Adrenal gland (tissue), 12 donors: ENCODE results near the gene TANC1. TPM values are rescaled to one million over a fixed set of nuclear protein-coding genes. Genes with fewer than 3 reads are reported as not detected.

ENCODE experiments used
- DNase-seq, 7 donors: peaks; one replicate each; pipeline ENCODE4 v3.0.0-alpha.2; 2019 to 2020
- H3K27ac ChIP-seq, 5 donors: fragments of 200-600 bp; sonication (generic) in 4 of 5; 1 replicate in 3 of 5; 2 replicates in 2 of 5; pipeline versions ENCODE4 v1.5.1 to v1.8.0; 2016 to 2020; ENCODE audit warnings: mild to moderate bottlenecking in 1 of 5
- H3K27me3 ChIP-seq: fragments of 200-600 bp; 2 replicates; pipeline ENCODE4 v1.8.0; 2021
- H3K36me3 ChIP-seq, 2 donors: fragments of 200-600 bp; replicated peaks in 1 of 2; 1 replicate in 1 of 2; 2 replicates in 1 of 2; pipeline versions ENCODE4 v1.5.1 to v1.8.0; 2018 to 2022
- H3K4me1 ChIP-seq, 2 donors: fragments of 200-600 bp; replicated peaks in 1 of 2; 1 replicate in 1 of 2; 2 replicates in 1 of 2; pipeline versions ENCODE4 v1.5.1 to v1.8.0; 2018 to 2021
- H3K4me3 ChIP-seq, 4 donors: fragments of 200-600 bp; sonication (generic) in 3 of 4; one replicate each; pipeline ENCODE4 v1.5.1; 2016 to 2018
- H3K9me3 ChIP-seq, 3 donors: fragments of 200-600 bp; sonication (generic) in 1 of 3; replicated peaks in 1 of 3; 1 replicate in 2 of 3; 2 replicates in 1 of 3; pipeline versions ENCODE4 v1.5.1 to v1.8.0; 2016 to 2021
- CTCF ChIP-seq, 6 experiments: fragments of 450-650 bp in 4 of 6; fragments of 200-600 bp in 2 of 6; sonication (generic) in 1 of 6; IDR thresholded peaks; 1 replicate in 5 of 6; 2 replicates in 1 of 6; pipeline versions ENCODE4 v1.5.1 to v1.8.0; 2016 to 2021; ENCODE audit warnings: antibody characterized with exemption in 6 of 6, mild to moderate bottlenecking in 2 of 6, moderate library complexity in 1 of 6
- POLR2A ChIP-seq, 2 donors: fragments of 450-650 bp; IDR thresholded peaks; one replicate each; pipeline ENCODE4 v1.6.1; 2017; ENCODE audit warnings: antibody characterized with exemption in 2 of 2, mild to moderate bottlenecking in 2 of 2, moderate library complexity in 1 of 2
- WGBS, 4 donors: extraction: QIAGEN DNeasy Blood & Tissue Kit in 2 of 4; methylation state at CpG; one replicate each; pipeline versions ENCODE4 v1.1.5 to v1.1.7; 2013 to 2017; 5-methylcytosine and 5-hydroxymethylcytosine counted together
- intact Hi-C, 2 donors: fragments of 100-400 bp; cut with DNase I; formaldehyde crosslinking; loops; one replicate each; pipeline versions ENCODE4 v1.14.1 to v1.15.0; 2022 to 2023
- polyA plus RNA-seq, 3 donors: library from polyadenylated mRNA; stranded (reverse); fragments of 200-250 nt in 2 of 3; fragments of 350-450 nt in 1 of 3; fragmentation: Illumina TruSeq in 1 of 3; extraction: RNeasy Lipid Tissue Mini Kit (QIAGEN cat#74804) in 1 of 3; gene quantifications; one replicate each; pipeline ENCODE4 v1.2.3, GENCODE V29; 2013 to 2014
- total RNA-seq, 9 donors: library from RNA; depleted of rRNA in 4 of 9; stranded (reverse); fragments of >200 nt in 4 of 9; fragments of 120-200 nt in 1 of 9; fragmentation: NEBNext Ultra II Directional in 1 of 9; extraction: Animal tissue kit (Norgen Biotek cat#: 25700) in 1 of 9; gene quantifications; one replicate each; pipeline versions ENCODE4 v1.1.0 to v1.2.4, GENCODE V29; 2013 to 2023
- donor health status: healthy with polysubstance abuse.
- donor health status: Bipolar disorder and iron deficiency.
- donor health status: DM: yes; HTN: yes; CAD: no.
- donor health status: DM: no; HTN: no; CAD: no.
- donor health status: DM: no; HTN: no; CAD: no.
- donor health status: DM: yes; HTN: yes; CAD: no.

Gene TANC1
- total and polyA plus RNA-seq, 12 donors: 14.1 to 53.3 (median 24.8) TPM

DNA sequence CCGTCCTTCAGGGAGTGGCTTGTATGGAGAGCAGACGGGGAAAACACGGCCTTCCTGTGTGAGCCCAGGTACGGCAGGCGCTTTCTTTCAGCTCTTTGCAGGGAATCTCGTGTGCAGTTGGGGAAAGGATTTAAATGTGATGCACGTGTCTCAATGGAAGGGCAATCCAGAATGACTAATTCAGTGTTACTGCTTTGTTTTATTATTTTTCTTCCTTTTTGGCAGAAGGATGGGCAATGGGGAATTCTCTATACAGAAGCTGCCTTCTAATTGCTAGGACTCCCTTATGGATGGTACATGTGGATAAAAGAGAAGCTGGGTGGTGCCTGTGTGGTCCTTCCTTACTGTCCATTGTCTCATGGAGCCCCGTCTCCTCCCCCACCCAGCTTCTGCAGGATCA, 210.7 kb downstream of the TANC1 start:
- Histone ChIP-seq H3K4me3 (no peak overlapping the region), H3K27ac (no peak overlapping the region), H3K4me1 (no peaks in the 10 kb centered on the region), H3K36me3 (peaks cover 0 to 24% of the 10 kb centered on the region in 2 donors), H3K27me3 (no peaks in the 10 kb centered on the region), H3K9me3 (no peaks in the 10 kb centered on the region)
- 88 to 95% (median 90%) methylated on average over 8 of the region's 8 CpGs for WGBS, 4 donors
- intact Hi-C loops: no loop called here
- no peak for TF ChIP-seq POLR2A (IDR thresholded peaks at IDR 0.05)
- TF ChIP-seq CTCF (IDR thresholded peaks at IDR 0.05): no peak
- no peak for DNase-seq

GRCh38 chr2:159179696-159180095, 211.3 kb downstream of the TANC1 start:
- no peak for DNase-seq
- TF ChIP-seq POLR2A (IDR thresholded peaks at IDR 0.05): no peak
- no peak for TF ChIP-seq CTCF (IDR thresholded peaks at IDR 0.05)
- Histone ChIP-seq H3K9me3 (no peaks in the 10 kb centered on the region), H3K27ac (no peak overlapping the region), H3K36me3 (peaks cover 0 to 24% of the 10 kb centered on the region in 2 donors), H3K27me3 (no peaks in the 10 kb centered on the region), H3K4me1 (no peaks in the 10 kb centered on the region), H3K4me3 (no peak overlapping the region)
- intact Hi-C loops: no loop called here
- WGBS, 4 donors: 83 to 89% (median 86%) methylated on average over 2 to 4 of the region's 4 CpGs

GRCh38 chr2:159183346-159183745, 214.9 kb downstream of the TANC1 start:
- no peaks in the 10 kb centered on the region for H3K4me1 ChIP-seq
- 82 to 90% (median 85%) methylated on average over 9 of the region's 9 CpGs for WGBS, 4 donors

DNA sequence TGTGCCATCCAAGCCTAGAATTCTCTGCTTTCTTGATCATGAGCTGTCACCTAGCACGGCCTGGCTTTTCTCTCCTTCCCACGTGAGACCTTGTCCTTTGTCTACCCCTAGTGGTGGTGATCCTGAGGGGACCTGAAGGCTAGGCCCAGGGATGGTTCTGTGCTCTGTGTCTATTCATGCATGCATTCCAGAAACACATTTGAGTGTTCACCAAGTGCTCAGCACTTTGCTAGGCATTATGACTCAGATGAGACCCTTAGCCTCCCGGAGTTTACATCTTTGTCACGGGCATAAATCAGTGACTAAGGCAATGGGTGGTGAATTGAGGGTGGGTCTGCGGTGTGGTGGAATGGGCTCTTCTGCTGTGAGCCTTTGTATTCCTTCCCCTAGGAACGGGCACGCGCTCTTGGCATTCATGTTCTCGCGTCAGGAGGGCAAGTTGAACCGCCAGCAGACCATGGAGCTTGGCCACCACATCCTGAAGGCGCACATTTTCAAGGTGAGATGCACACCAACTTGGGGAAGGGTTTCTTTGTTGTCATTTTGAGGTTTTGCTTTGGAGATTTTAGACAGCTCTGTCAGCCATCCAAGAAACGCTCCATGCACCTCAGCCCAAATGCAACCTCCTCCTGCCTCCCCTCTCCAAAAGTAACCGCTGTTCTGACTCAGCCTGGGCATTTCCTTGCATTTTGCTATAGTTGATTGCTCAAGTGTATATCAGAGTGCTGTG, 217.1 kb downstream of the TANC1 start:
- Histone ChIP-seq H3K4me1 (no peaks in the 10 kb centered on the region), H3K36me3 (peaks cover 0 to 30% of the 10 kb centered on the region in 2 donors), H3K27ac (no peak overlapping the region), H3K4me3 (no peak overlapping the region), H3K9me3 (no peaks in the 10 kb centered on the region), H3K27me3 (no peaks in the 10 kb centered on the region)
- WGBS, 4 donors: 86 to 97% (median 89%) methylated on average over 14 of the region's 14 CpGs
- DNase-seq: peak in 2 of 7 donors; percentile 19 to 25
- TF ChIP-seq CTCF (IDR thresholded peaks at IDR 0.05): peak in 3 of 6 experiments; percentile 15 to 28 (median 21)
- TF ChIP-seq POLR2A (IDR thresholded peaks at IDR 0.05): no peak
- intact Hi-C loops: no loop called here

More at GRCh38 chr2:159183346-159183745, 214.9 kb downstream of the TANC1 start:
- TF ChIP-seq POLR2A (IDR thresholded peaks at IDR 0.05) (no peak), CTCF (IDR thresholded peaks at IDR 0.05) (no peak)
- Histone ChIP-seq H3K27ac (no peak overlapping the region), H3K4me3 (no peak overlapping the region), H3K36me3 (peaks cover 0 to 37% of the 10 kb centered on the region in 2 donors), H3K9me3 (no peaks in the 10 kb centered on the region), H3K27me3 (no peaks in the 10 kb centered on the region)
- no peak for DNase-seq
- intact Hi-C loops: no loop called here
